Mesodermal cell (in vitro differentiated cells): ENCODE measurements around the gene PAPOLA.

Source experiments
- H3K27ac ChIP-seq: 2 replicates; pipeline ENCODE4 v1.7.0; 2013; ENCODE audit warnings: mild to moderate bottlenecking, low read depth, low read length, moderate library complexity; ENCODE audit not compliant: severe bottlenecking
- H3K36me3 ChIP-seq: 2 replicates; pipeline ENCODE4 v1.7.1; 2013; ENCODE audit warnings: mild to moderate bottlenecking, low read length, moderate library complexity; ENCODE audit not compliant: control insufficient read depth, insufficient read depth
- H3K4me1 ChIP-seq: one replicate; pipeline ENCODE4 v1.7.1; 2013; ENCODE audit warnings: mild to moderate bottlenecking, low read length; ENCODE audit not compliant: insufficient read depth, control insufficient read depth, poor library complexity, severe bottlenecking
- H3K4me3 ChIP-seq: 2 replicates; pipeline ENCODE4 v1.7.0; 2013; ENCODE audit warnings: low read length, control low read depth, mild to moderate bottlenecking; ENCODE audit not compliant: insufficient read depth, poor library complexity, severe bottlenecking; ENCODE audit errors: extremely low read depth
- H3K9me3 ChIP-seq: 2 replicates; pipeline ENCODE4 v1.7.1; 2013; ENCODE audit warnings: mild to moderate bottlenecking, low read length, moderate library complexity; ENCODE audit not compliant: control insufficient read depth
- WGBS, 2 experiments: methylation state at CpG; one replicate each; pipeline ENCODE4 v1.1.5; 2013; ENCODE audit warnings: missing lambda C conversion rate in 2 of 2; ENCODE audit not compliant: insufficient coverage in 2 of 2; 5-methylcytosine and 5-hydroxymethylcytosine counted together

PAPOLA gene

DNA sequence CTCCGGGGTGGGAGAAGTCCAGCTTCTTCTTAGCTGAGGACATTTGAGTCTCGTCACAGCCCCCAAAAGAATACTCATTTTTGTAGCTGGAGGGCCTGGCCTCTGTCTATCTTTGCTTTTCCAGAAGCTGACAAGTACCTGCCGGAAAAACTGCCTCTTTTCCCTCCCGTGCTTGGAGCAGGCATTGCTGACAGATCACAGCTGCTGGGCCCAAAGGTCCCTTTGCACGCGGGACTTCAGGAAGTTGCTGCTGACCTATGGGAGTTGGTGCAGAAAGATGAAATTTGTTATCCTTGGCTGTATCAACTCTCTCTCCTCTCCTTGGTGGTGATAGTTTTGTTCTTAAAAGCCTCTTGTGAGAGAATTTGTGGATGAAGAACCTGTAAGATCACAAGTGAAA, 92.8 kb downstream of the PAPOLA start:
- WGBS, 2 experiments, result 93 to 94% methylated on average over 4 to 5 of the region's 6 CpGs
- Histone ChIP-seq H3K4me1 (no peaks in the 10 kb centered on the region), H3K4me3 (no peak overlapping the region)

DNA sequence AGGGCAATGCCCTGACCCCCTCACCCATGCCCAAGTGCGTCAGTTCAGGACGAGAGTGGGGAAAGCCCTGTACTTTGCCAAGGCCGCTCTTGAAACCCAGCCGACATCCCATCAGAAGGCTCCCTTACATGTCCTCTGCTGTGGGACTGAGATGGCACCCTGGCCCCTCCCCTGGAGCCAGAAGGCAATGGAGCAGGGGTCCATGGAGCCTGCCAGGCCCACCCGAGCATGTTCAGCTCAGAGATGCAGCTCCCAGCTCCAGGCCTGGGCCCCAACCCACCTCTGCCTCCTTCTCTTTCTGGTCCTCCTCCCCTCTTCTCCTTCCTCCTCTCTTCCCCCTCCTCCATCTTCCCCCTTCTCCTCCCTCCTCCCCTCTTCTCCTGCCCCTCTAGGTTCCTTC, 95.5 kb downstream of the PAPOLA start:
- 67 to 97% methylated on average over 1 to 3 of the region's 5 CpGs for WGBS, 2 experiments
- Histone ChIP-seq H3K36me3 (no peaks in the 10 kb centered on the region), H3K4me1 (no peaks in the 10 kb centered on the region)

More for the DNA sequence above, 92.8 kb downstream of the PAPOLA start:
- no peaks in the 10 kb centered on the region for H3K36me3 ChIP-seq
- H3K9me3 ChIP-seq, result no peaks in the 10 kb centered on the region
- H3K27ac ChIP-seq, result no peak overlapping the region

DNA sequence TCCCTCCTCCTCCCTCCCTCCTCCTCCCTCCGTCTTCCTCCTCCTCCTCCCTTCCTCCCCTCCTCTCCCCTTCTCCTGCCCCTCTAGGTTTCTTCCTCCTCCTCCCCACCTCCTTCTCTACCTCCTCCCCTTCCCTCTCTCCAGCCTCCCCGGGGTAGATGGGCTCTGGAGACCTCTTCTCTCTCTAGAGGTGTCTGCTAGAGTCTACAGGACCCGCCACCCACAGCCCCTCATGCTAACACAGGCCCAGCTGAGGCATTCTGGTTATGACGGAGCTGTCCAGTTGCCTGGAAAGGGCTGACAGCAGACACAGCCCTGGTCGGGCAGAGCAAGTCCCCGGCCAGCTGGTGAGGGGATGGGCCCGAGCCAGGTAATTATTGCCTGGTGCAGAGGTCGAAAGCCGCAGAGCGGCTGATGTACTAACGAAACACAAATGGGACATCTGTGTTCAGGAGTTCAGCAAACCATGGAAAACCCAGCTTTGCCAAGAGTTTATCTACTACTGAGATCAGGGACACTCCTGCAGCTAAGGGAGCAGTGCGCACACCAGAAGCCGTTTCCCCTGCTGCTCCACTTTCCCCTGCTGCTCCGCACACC, 96.2 kb downstream of the PAPOLA start:
- WGBS, 2 experiments, result 86 to 93% methylated on average over 6 to 9 of the region's 14 CpGs
- Histone ChIP-seq H3K36me3 (no peaks in the 10 kb centered on the region), H3K4me3 (no peak overlapping the region), H3K27ac (no peak overlapping the region), H3K4me1 (no peaks in the 10 kb centered on the region), H3K9me3 (no peaks in the 10 kb centered on the region)

More for the DNA sequence above, 95.5 kb downstream of the PAPOLA start:
- Histone ChIP-seq H3K9me3 (no peaks in the 10 kb centered on the region), H3K27ac (no peak overlapping the region), H3K4me3 (no peak overlapping the region)

DNA sequence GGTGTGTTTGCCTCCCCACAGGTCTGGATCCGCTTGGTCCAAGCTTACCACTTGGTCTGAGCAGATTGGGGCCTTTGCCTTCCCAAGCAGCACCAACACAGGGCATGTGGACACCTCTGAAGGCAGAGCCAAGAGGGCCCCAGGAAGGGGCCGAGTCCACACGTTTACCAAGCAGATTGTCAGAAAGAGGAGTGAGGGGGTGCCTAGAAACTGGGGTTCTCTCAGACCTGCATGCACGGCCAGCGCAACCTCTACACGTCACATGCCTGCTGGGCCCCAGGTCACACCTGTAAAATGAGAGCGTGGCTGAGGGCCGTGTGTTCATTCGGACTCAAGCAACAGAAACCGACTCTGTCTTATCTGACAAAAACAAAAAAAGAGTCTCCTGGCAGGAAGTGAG, 96.9 kb downstream of the PAPOLA start:
- H3K4me3 ChIP-seq, result no peak overlapping the region

DNA sequence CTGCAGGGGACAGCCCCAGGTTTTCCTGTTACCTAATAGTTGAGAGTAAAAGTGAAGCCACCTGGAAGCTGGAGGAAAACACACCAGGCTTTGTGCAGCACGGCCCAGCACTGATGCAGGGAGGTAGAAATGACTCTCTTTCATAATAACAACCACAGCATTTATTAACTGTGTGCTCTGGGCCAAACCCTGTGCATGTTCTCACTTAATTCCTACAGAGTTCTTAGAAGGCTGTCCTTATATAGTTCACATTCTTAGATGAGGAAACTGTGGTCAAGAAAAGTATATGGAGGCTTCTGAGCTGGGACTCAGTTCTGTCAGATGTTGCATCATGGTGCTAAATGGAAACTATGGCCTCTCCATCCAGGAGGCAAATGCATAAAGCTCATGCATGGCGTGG, 100.0 kb downstream of the PAPOLA start:
- Histone ChIP-seq H3K9me3 (no peaks in the 10 kb centered on the region), H3K36me3 (no peaks in the 10 kb centered on the region), H3K4me3 (no peak overlapping the region), H3K27ac (no peak overlapping the region), H3K4me1 (no peaks in the 10 kb centered on the region)
- 100% methylated on average over 1 of the region's 2 CpGs for WGBS, 2 experiments

More for the DNA sequence above, 96.9 kb downstream of the PAPOLA start:
- Histone ChIP-seq H3K27ac (no peak overlapping the region), H3K36me3 (no peaks in the 10 kb centered on the region), H3K4me1 (no peaks in the 10 kb centered on the region), H3K9me3 (no peaks in the 10 kb centered on the region)
- WGBS, 2 experiments, result 96 to 97% methylated on average over 8 to 9 of the region's 10 CpGs

DNA sequence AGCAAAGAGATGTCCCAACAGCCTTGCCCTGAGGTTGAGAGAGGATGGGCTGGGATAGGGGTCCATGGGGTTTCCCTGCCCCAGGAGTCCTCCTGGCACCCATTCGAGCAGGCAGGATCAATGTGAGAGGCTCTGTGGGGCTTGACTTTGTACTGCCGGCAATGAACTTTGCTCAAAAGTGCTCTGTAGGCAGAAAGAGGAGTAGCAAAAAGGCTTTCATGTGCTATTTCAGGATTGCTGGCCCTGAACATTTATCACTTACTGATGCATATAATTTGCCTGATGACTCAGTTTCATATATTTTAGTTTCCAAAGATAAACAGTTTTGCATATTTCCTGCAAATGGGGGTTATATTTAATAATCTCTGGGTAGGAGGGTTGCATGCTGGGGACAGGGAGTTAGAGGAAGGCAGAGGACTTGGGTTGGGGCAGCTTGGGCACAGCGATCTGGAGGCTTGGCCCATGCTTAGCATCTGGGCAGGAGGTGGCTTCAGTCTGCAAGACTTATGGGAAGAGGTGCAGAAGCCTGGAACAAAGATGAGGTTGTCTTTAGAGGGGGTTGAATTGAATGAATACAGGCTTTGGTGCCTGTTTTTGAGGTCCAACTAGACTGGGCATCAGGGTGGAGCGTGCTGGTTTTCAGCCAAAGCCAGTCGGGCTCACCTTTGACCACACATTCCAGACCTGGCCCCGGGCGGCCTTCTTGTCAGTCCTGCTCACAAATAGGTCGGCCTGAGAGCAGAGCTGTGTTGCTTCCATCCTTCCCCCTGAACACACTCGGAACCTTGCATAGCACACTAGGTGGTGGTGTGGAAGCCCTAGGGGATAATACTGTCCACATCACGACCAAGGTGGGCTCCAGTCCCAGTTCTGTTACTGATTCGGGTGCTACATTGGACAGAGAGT, 101.4 kb downstream of the PAPOLA start:
- Histone ChIP-seq H3K36me3 (no peaks in the 10 kb centered on the region), H3K4me3 (no peak overlapping the region), H3K9me3 (no peaks in the 10 kb centered on the region), H3K4me1 (no peaks in the 10 kb centered on the region), H3K27ac (no peak overlapping the region)
- 81 to 87% methylated on average over 10 to 11 of the region's 11 CpGs for WGBS, 2 experiments

DNA sequence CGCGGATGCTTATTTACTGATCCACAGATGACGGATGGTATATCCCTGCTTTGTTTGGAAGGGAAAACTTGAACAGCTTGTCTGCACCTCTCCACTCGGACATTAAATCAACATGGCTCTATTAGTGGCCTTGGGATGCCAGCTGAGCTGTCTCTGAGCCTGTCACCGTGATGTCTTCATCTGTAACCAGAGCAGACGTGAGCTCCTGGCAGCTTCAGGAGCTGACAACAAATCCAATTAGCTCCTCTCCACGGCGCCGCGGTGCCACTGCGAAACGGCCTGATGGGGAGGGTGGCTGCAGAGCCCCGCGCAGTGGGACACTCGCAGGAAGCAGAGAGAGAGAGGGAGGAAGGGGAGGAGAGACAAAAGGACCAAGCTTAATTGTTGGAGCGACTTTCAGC, 112.3 kb downstream of the PAPOLA start:
- Histone ChIP-seq H3K27ac (no peak overlapping the region), H3K4me3 (no peak overlapping the region), H3K9me3 (no peaks in the 10 kb centered on the region), H3K4me1 (peaks cover 2% of the 10 kb centered on the region), H3K36me3 (no peaks in the 10 kb centered on the region)
- WGBS, 2 experiments, result 82 to 84% methylated on average over 7 to 16 of the region's 16 CpGs

DNA sequence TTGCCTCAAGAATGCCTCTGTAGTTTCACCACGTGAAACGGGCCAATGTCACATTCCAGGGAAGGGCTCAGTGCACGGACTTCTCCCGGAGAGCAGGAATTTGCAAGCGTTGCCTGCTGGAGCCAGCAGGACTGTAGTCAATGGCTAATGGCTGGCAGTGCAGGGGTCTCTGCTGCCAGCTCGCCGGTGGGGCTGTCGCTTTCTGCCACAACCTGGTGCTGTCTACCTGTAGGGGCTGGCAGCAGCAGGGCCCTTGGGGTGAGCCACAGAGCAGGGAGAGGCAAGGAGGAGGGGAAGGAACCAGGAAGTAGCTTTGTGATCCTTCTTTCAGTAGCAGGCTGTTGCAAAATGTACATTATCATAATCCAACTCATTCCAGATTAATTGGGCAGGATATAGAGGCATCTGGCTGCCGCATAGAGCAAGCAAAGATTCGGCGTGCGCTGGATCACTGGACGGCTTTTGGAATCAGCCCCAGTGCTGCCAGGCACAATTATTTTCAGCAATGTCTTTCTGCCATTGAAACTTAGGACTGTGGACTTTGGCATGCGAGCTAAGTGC, 114.1 kb downstream of the PAPOLA start:
- Histone ChIP-seq H3K36me3 (no peaks in the 10 kb centered on the region), H3K4me3 (no peak overlapping the region), H3K4me1 (peaks cover 2% of the 10 kb centered on the region), H3K9me3 (no peaks in the 10 kb centered on the region), H3K27ac (no peak overlapping the region)
- 75 to 77% methylated on average over 11 to 13 of the region's 14 CpGs for WGBS, 2 experiments
